Urinary bladder (tissue), 4 donors: ENCODE measurements around the gene FRRS1. TPM values are rescaled to one million over a fixed set of nuclear protein-coding genes. Genes with fewer than 3 reads are reported as not detected.

Experiments
- DNase-seq: peaks from one replicate; pipeline ENCODE4 v3.0.0-alpha.2; 2015; ENCODE audit errors: extremely low spot score
- H3K27ac ChIP-seq: one replicate; pipeline ENCODE4 v1.5.1; 2013; ENCODE audit warnings: low read depth, mild to moderate bottlenecking, moderate library complexity
- H3K36me3 ChIP-seq: one replicate; pipeline ENCODE4 v1.6.1; 2013; ENCODE audit warnings: mild to moderate bottlenecking, moderate library complexity; ENCODE audit not compliant: insufficient read depth
- H3K4me1 ChIP-seq: one replicate; pipeline ENCODE4 v1.6.1; 2013; ENCODE audit warnings: mild to moderate bottlenecking, moderate library complexity; ENCODE audit not compliant: insufficient read depth
- H3K4me3 ChIP-seq: one replicate; pipeline ENCODE4 v1.5.1; 2013; ENCODE audit warnings: low read depth, low read length
- WGBS: extraction: QIAGEN DNeasy Blood & Tissue Kit; methylation state at CpG from one replicate; pipeline ENCODE4 v1.1.7; 2013; 5-methylcytosine and 5-hydroxymethylcytosine counted together
- polyA plus RNA-seq: library from polyadenylated mRNA; stranded (reverse); fragments of 200-250 nt; gene quantifications from one replicate; pipeline ENCODE4 v1.2.3, GENCODE V29; 2013
- total RNA-seq: library from RNA; depleted of rRNA; stranded (reverse); fragments of >200 nt; gene quantifications from one replicate; pipeline ENCODE4 v1.2.3, GENCODE V29; 2014
- donor health status: healthy with polysubstance abuse.
- donor health status: healthy.

Gene FRRS1
- total and polyA plus RNA-seq, 2 donors, result 3.4 to 23.2 TPM

DNA sequence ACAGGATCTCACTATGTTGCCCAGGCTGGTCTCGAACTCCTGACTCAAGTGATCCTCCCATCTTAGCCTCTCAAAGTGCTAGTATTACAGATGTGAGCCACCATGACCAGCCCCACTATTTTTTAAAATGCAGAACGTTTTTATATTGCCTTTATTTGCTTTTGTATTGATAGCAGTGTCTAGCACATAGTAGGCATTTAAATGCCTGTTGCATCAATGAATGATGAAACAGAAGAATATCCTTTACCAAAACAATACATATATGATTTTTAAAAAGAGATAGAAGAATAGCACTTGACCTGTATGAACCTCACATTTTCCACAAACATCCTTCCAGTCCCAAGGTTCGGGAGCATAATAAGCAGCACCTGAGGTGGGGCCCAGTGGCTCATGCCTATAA lies 16.5 kb upstream of the FRRS1 start:
- no peak overlapping the region for H3K4me3 ChIP-seq
- no peak overlapping the region for H3K27ac ChIP-seq
- DNase-seq, result no peak
- no peaks in the 10 kb centered on the region for H3K36me3 ChIP-seq
- H3K4me1 ChIP-seq, result no peaks in the 10 kb centered on the region
- WGBS, result 74% methylated on average over 3 of the region's 3 CpGs

DNA sequence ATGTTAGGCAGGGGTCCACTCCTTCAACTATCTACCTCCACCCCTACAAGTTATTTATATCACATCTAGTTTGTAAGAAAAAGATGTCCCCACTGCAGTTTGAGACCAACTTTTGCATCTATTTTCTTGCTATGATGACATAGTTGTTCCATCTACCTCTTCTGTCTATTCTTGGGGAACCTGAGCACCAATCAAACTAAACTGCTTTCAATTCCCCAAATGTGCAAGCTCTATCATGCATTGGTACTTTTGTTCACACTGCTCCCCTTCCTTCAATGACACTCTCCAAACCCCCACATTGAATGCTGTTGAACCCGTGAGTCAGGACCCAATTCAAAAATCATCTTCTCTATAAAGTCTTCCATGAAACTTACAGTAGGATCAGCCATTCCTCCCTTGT lies 16.0 kb upstream of the FRRS1 start:
- Histone ChIP-seq H3K4me3 (no peak overlapping the region), H3K4me1 (no peaks in the 10 kb centered on the region), H3K27ac (no peak overlapping the region), H3K36me3 (no peaks in the 10 kb centered on the region)
- no peak for DNase-seq
- WGBS, result 94% methylated on average over 1 of the region's 1 CpG

DNA sequence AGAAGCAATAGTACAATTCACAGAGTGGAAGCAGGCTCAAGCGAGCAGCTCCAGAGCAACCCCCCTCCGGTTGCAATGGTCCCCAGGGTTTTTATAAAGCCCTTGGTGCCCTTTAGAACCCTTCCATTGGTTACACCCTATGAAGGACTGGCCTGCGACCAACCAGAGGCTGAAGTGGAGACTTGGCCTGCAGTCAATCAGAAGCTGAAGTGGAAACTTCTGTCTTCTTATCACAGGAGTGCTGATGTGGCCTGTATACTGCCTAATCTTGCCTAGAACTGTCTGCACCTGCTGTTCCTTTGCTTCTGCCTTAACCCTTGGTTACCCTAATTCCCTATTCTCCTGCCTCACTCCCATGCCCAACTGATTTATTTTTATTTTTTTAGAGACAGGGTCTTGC lies 15.4 kb upstream of the FRRS1 start:
- H3K4me3 ChIP-seq, result no peak overlapping the region
- no peaks in the 10 kb centered on the region for H3K4me1 ChIP-seq
- DNase-seq, result no peak
- H3K36me3 ChIP-seq, result no peaks in the 10 kb centered on the region
- no peak overlapping the region for H3K27ac ChIP-seq
- 68% methylated on average over 3 of the region's 3 CpGs for WGBS

DNA sequence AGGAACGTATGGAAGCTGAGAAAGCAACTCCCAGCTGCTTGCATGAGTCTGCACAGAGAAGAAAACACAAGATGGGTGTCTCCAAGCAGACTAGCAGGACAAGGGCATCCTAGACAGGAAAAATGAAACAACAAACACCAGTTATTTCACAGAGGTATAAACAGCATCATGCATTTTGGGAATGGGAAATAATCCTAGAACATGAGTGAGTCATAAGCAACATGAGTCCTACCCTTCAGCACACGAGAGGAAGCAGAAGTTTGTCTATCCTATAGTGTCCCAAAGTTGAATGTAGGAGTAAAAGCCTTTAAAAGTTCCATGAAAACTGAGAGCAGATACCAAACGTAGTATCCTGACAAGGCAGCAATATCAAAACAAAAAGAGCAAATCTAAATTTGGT lies 11.3 kb upstream of the FRRS1 start:
- DNase-seq, result no peak
- H3K27ac ChIP-seq, result no peak overlapping the region
- H3K4me1 ChIP-seq, result no peaks in the 10 kb centered on the region
- no peaks in the 10 kb centered on the region for H3K36me3 ChIP-seq
- no peak overlapping the region for H3K4me3 ChIP-seq
- WGBS, result 66% methylated on average over 3 of the region's 3 CpGs

DNA sequence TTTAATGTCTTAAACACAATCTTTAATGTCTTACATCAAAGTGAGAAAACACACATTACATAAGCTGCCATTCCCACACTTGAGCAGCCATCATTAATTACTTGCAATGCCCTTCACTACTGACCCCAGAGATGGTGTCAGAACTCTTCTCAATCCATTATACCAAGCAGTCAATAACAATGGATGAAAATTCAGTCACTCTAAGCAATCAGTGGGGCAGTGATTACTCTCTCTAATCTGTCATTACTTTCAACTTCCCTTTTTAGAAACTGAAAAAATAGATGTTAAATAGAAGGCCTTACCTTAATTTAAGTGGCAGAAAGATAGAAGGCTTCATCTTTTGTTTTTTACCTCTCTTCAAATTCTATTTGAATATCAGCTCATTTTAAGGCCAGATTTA lies 9.7 kb upstream of the FRRS1 start:
- no peaks in the 10 kb centered on the region for H3K4me1 ChIP-seq
- H3K27ac ChIP-seq, result no peak overlapping the region
- no peak for DNase-seq
- no peak overlapping the region for H3K4me3 ChIP-seq
- H3K36me3 ChIP-seq, result no peaks in the 10 kb centered on the region

DNA sequence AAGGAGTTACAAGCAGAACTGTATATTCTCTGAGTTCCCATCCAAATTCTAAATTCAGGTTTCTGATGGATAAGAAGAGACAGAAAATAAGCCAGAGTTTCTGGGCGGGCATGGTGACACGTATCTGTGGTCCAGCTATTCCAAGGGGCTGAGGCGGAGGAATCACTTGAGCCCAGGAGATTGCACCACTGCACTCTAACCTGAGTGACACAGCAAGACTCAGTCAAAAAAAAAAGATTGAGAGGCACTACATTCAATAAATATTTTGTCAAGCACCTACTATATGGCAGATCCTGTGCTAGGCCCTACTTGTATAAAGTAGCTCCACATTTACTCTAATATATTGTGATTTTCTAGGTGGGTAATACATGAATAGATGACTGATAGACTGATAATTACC lies 6.4 kb upstream of the FRRS1 start:
- H3K36me3 ChIP-seq, result no peaks in the 10 kb centered on the region
- WGBS, result 66% methylated on average over 3 of the region's 3 CpGs
- H3K4me1 ChIP-seq, result no peaks in the 10 kb centered on the region
- no peak for DNase-seq
- no peak overlapping the region for H3K27ac ChIP-seq
- H3K4me3 ChIP-seq, result no peak overlapping the region

DNA sequence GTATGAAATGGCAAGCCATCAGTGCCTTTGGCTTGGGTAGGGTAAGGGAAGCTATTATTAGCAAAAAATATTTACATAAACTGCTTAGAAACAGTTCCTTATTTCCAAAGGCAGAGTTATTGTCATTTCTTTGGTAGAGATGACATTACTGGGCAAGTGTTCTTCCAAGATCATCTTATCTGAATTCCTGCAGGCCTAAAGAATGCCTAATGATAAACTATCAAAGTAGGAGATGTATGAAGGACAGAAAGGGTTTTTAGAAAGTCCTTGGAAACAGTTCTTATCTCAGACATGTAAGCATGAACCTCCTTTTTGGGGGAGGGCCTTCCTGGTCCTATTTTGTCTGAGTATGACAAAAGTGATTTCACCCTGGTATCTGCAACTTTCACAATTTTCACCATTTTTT lies 5.1 kb upstream of the FRRS1 start:
- Histone ChIP-seq H3K36me3 (no peaks in the 10 kb centered on the region), H3K4me1 (no peaks in the 10 kb centered on the region), H3K27ac (no peak overlapping the region), H3K4me3 (no peak overlapping the region)
- no peak for DNase-seq

DNA sequence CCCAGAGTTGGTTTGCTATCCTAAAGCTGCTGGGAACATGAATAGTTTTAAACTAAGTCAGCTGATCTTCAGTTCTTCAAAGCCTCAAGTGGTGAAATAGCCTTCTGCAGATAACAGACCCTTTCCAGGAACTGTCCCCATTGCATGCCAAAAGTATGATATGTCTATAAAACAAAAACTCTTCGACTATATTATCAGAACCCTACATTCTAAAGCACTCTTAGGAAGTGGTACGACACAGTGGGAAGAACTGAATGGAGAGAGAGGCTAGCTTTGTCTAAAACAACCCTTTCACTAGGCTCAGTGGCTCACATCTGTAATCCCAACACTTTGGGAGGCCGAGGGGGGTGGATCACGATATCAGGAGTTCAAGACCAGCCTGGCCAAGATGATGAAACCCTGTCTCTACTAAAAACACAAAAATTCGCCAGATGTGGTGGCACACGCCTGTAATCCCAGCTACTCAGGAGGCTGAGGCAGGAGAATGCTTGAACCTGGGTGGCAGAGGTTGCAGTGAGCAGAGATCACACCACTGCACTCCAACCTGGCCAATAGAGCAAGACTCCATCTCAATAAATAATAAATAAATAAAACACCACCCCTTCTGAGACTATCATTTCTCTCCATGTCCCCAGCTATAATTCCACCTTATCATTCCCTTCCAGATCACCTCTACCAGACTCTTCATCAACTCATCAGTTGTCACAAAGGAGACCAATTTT lies 2.2 kb upstream of the FRRS1 start:
- WGBS, result 54% methylated on average over 6 of the region's 6 CpGs
- H3K4me3 ChIP-seq, result no peak overlapping the region
- no peaks in the 10 kb centered on the region for H3K4me1 ChIP-seq
- DNase-seq, result no peak
- no peaks in the 10 kb centered on the region for H3K36me3 ChIP-seq
- H3K27ac ChIP-seq, result no peak overlapping the region

DNA sequence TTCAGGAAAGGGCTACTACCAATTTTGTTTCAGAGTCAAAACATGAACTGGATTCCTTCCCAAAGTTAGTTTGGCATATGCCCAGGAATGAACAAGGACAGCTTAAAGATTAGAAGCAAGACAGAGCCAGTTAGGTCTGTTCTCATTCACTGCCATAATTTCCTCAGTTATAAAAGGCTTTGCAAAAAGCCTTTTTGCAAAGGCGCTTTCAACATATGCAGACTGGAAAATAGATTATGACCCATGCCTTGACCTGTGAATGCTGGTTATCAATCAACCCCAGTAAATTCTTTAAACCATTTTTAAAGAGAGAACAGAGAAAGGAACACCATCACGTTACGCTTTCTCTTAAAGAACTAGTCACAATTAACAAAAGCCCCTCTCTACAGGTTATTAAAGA lies 1.7 kb upstream of the FRRS1 start:
- H3K4me3 ChIP-seq, result no peak overlapping the region
- no peaks in the 10 kb centered on the region for H3K4me1 ChIP-seq
- H3K36me3 ChIP-seq, result no peaks in the 10 kb centered on the region
- DNase-seq, result no peak
- no peak overlapping the region for H3K27ac ChIP-seq
- WGBS, result 57% methylated on average over 3 of the region's 3 CpGs

DNA sequence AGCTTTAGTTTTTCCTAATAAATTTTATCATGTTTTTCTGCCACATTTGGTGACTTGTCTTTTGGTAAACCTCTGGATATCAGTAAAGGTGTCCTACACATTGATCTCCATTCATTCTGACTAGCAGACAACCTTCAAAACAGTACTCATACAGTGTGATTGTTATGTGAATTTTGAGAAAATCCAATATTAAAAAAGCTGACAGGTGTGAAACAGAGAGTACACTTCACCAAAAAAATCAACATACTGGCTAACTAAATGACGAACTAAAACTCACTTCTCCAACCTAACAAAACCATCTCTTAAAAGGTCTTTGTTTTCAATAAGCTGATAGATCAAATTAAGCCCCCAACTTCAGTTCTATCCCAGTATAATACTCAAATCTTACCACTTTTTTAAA lies 1.5 kb downstream of the FRRS1 start:
- DNase-seq, result no peak
- Histone ChIP-seq H3K36me3 (no peaks in the 10 kb centered on the region), H3K4me3 (no peak overlapping the region), H3K27ac (no peak overlapping the region), H3K4me1 (no peaks in the 10 kb centered on the region)
- 97% methylated on average over 1 of the region's 1 CpG for WGBS

DNA sequence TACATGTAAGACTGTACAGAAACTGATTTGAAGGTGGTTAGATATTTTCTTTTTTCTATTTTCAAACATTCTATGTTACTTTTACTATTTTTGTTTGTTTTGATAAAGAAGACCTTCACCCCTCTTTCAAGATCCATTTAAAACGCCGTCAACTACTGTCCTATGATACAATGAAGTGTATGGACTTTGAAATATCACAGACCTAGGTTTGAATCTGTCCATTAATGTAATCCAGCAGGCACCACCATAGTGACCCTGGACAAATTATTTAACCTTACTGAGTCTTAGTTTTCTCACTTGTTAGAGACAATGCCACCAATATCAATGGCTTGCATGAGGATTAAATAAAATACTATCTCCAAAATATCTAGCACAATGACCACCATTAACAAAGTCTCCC lies 2.0 kb downstream of the FRRS1 start:
- Histone ChIP-seq H3K36me3 (no peaks in the 10 kb centered on the region), H3K4me3 (no peak overlapping the region), H3K4me1 (no peaks in the 10 kb centered on the region), H3K27ac (no peak overlapping the region)
- DNase-seq, result no peak
- 70% methylated on average over 2 of the region's 2 CpGs for WGBS

DNA sequence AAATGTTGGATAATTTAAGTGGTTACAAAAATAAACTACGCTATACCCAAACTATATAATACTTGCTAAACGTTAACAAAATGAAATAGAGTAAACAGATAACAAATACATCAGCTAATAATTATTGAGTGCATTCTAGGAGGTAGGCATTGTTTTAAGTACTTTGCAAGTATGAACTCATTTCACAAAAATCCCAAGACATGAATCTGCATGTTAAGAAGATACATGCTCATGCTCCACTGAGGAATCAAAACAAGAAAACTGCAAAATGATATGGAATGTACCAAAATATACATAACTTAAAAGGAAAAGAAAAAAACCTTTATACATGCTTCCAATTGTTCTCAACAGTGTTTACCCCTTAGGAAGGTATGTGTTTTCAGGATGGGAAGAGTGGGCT lies 2.5 kb downstream of the FRRS1 start:
- no peaks in the 10 kb centered on the region for H3K4me1 ChIP-seq
- H3K4me3 ChIP-seq, result no peak overlapping the region
- H3K36me3 ChIP-seq, result no peaks in the 10 kb centered on the region
- no peak overlapping the region for H3K27ac ChIP-seq
- 71% methylated on average over 2 of the region's 2 CpGs for WGBS
- DNase-seq, result no peak

DNA sequence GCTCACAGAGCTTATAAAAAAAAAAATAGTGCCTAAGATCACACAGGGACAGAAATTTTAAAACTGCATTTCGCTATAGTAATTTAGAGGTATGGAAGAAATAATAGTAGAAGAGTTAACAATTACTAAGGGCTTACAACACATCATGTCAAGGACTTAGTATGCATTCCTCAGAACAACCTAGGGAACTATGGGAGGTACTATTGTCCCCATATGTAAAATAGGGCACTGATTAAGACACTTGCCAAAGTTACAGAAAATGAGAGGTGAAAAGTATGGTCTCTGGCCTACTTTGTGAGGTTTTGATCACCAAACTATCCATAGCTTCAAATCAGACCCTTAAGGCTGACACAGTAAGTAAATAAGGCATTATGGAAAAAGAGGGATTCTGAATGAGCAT lies 4.7 kb downstream of the FRRS1 start:
- H3K36me3 ChIP-seq, result no peaks in the 10 kb centered on the region
- no peak overlapping the region for H3K4me3 ChIP-seq
- H3K4me1 ChIP-seq, result no peaks in the 10 kb centered on the region
- DNase-seq, result no peak
- H3K27ac ChIP-seq, result no peak overlapping the region
- WGBS, result 95% methylated on average over 1 of the region's 1 CpG

DNA sequence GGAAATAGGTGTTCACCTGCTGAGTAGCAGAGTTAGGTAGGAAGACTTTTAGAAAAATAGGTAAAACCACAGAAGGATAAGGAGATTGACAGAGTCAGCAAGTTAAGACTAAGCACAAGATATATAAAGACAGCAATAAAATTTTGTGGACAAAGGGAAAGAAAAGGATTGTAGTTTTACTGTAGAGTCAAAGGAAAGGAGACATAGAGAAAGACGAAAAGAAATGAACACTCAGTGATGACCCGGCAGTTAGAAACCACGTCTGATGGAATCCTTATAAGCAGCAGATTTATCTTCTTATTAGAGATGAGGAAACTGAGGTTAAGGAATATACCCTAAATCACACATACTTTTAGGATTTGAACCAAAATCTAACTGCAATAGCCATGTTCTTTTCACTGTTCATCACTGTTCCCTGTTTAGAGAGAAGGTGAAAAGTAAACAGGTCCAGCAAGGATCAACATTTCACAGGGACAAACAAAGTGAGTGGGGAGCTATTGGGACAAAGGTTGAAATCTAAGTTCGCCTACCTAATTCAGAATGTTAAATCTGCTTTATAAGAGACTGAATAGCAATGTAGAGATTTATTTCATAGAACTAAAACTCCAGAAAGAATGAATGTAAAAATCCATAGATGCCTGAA lies 6.8 kb downstream of the FRRS1 start:
- Histone ChIP-seq H3K4me1 (no peaks in the 10 kb centered on the region), H3K4me3 (no peak overlapping the region), H3K27ac (peak overlapping the region; percentile 10), H3K36me3 (no peaks in the 10 kb centered on the region)
- WGBS, result 84% methylated on average over 4 of the region's 4 CpGs
- DNase-seq, result no peak
